Endothelial cell (in vitro differentiated cells): ENCODE measurements around the gene C5orf22. TPM values are rescaled to one million over a fixed set of nuclear protein-coding genes. Genes with fewer than 3 reads are reported as not detected.

Source experiments
- DNase-seq: peaks from one replicate; pipeline ENCODE4 v3.0.0; 2021; ENCODE audit warnings: low spot score
- H3K27ac Mint-ChIP-seq: one replicate; pipeline ENCODE4 v1.8.0; 2021; ENCODE audit warnings: mixed read lengths, inconsistent platforms; ENCODE audit not compliant: unreplicated experiment
- H3K27me3 Mint-ChIP-seq: one replicate; pipeline ENCODE4 v1.8.0; 2021; ENCODE audit warnings: mild to moderate bottlenecking, moderate library complexity, mixed read lengths, inconsistent platforms; ENCODE audit not compliant: unreplicated experiment
- H3K36me3 Mint-ChIP-seq: one replicate; pipeline ENCODE4 v1.8.0; 2021; ENCODE audit warnings: mild to moderate bottlenecking, low read depth, mixed read lengths, inconsistent platforms; ENCODE audit not compliant: unreplicated experiment
- H3K4me1 Mint-ChIP-seq: one replicate; pipeline ENCODE4 v1.8.0; 2021; ENCODE audit warnings: mild to moderate bottlenecking, mixed read lengths, inconsistent platforms; ENCODE audit not compliant: unreplicated experiment
- H3K4me3 Mint-ChIP-seq: one replicate; pipeline ENCODE4 v1.8.0; 2021; ENCODE audit warnings: mild to moderate bottlenecking, mixed read lengths, inconsistent platforms; ENCODE audit not compliant: unreplicated experiment
- H3K9me3 Mint-ChIP-seq: one replicate; pipeline ENCODE4 v1.8.0; 2021; ENCODE audit warnings: mixed read lengths, inconsistent platforms; ENCODE audit not compliant: unreplicated experiment
- CTCF ChIP-seq: fragments of 200-600 bp; sonication (generic); IDR thresholded peaks from one replicate; pipeline ENCODE4 v1.5.0; 2021; ENCODE audit warnings: antibody characterized with exemption; ENCODE audit not compliant: unreplicated experiment
- total RNA-seq: library from RNA; stranded (reverse); fragmentation: NEBNext Ultra II Directional; extraction: Animal tissue kit (Norgen Biotek cat#: 25700); gene quantifications from one replicate; pipeline ENCODE4 v1.2.1, GENCODE V29; 2021; ENCODE audit not compliant: unreplicated experiment

Gene C5orf22
- total RNA-seq, 1 donor from 2014 or later, result 26.0 TPM

DNA sequence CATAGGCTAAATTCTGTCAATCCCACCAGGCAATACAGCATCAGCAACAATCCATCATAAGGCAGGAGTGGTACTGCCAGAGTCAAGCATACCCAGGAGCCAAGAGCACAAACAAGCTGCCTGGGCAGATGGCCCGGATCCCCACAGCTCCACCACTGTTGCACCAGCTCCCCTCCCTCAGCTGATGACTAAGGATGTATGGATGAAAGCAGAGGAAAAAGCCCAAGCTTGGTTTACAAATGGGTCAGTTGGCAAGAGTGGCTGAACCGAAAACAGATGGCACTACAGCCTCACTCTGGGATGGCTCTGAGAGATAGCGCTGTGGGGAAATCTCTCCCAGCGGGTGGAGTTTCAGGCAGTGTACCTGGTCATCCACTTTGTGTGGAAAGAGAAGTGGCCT is 29.6 kb upstream of the C5orf22 start:
- H3K27ac Mint-ChIP-seq, result no peak overlapping the region
- H3K4me3 Mint-ChIP-seq, result peak overlapping the region; percentile 6
- H3K9me3 Mint-ChIP-seq, result no peaks in the 10 kb centered on the region
- peaks cover 9% of the 10 kb centered on the region for H3K4me1 Mint-ChIP-seq
- TF ChIP-seq CTCF, result no peak
- H3K36me3 Mint-ChIP-seq, result peaks cover 39% of the 10 kb centered on the region
- H3K27me3 Mint-ChIP-seq, result no peaks in the 10 kb centered on the region
- no peak for DNase-seq

DNA sequence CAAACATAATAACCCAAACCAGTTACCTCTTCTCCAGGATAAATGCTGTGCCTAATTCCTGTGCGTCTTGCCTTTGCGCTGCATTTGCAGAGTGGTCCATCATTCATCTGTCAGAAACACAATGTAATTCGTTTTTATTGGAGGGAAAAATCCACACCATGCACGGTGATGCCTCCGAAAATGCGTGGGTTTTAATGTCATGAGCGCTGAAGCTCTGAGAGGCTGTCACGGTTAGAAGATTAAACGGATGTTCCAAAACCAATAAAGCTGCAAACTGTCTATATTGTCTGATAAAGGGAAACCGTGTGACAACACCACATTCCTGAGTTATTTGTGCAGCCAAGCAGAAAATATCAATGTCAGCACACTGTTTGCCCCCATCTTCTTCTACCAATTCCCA is 27.6 kb upstream of the C5orf22 start:
- H3K27ac Mint-ChIP-seq, result peak overlapping the region; percentile 0
- H3K9me3 Mint-ChIP-seq, result no peaks in the 10 kb centered on the region
- TF ChIP-seq CTCF, result no peak
- H3K36me3 Mint-ChIP-seq, result peaks cover 40% of the 10 kb centered on the region
- no peak for DNase-seq
- no peak overlapping the region for H3K4me3 Mint-ChIP-seq
- H3K4me1 Mint-ChIP-seq, result peaks cover 9% of the 10 kb centered on the region
- peaks cover 1% of the 10 kb centered on the region for H3K27me3 Mint-ChIP-seq

DNA sequence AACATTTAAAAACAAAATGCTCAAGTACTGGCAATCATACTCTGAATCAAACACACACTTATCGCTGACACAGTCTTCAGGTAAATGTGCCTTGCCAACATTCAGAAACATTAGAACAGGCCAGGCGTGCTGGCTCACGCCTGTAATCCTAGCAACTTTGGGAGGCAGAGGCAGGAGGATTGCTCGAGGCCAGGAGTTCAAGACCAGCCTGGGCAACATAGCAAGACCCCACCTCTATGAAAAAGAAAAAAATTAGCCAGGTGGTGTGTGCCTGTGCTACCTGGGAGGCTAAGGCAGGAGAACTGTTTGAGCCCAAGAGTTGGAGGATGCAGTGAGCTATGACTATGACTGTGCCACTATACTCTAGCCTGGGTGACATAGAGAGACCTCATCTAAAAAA is 20.8 kb upstream of the C5orf22 start:
- Mint-ChIP-seq H3K27ac (no peak overlapping the region), H3K4me1 (no peaks in the 10 kb centered on the region), H3K9me3 (no peaks in the 10 kb centered on the region), H3K4me3 (no peak overlapping the region), H3K36me3 (peaks cover 45% of the 10 kb centered on the region), H3K27me3 (peaks cover 6% of the 10 kb centered on the region)
- TF ChIP-seq CTCF, result no peak
- DNase-seq, result no peak

DNA sequence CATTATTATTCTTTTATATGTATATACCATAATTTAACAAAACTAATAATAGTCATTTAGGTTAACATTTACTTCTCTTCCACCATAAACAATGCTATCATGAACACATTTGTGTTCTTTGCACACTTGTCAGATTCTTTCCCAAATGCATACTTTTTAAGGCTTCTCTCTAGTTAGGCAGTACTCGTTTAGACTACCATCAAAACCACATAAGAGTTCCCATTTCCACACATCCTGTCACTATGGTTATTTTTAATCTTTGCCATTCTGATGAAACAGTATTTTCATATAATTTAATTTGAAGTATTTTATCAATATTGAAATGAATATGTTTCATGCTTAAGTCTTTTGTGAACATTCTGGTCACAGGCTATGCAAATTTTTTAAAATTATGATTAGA is 15.3 kb upstream of the C5orf22 start:
- peaks cover 2% of the 10 kb centered on the region for H3K27me3 Mint-ChIP-seq
- H3K4me1 Mint-ChIP-seq, result no peaks in the 10 kb centered on the region
- no peak for DNase-seq
- TF ChIP-seq CTCF, result no peak
- no peaks in the 10 kb centered on the region for H3K9me3 Mint-ChIP-seq
- no peak overlapping the region for H3K27ac Mint-ChIP-seq
- H3K36me3 Mint-ChIP-seq, result peaks cover 27% of the 10 kb centered on the region
- no peak overlapping the region for H3K4me3 Mint-ChIP-seq

- H3K36me3 Mint-ChIP-seq, result peaks cover 42% of the 10 kb centered on the region
- no peak overlapping the region for H3K27ac Mint-ChIP-seq
- H3K4me1 Mint-ChIP-seq, result no peaks in the 10 kb centered on the region
- DNase-seq, result no peak
- no peaks in the 10 kb centered on the region for H3K27me3 Mint-ChIP-seq
- TF ChIP-seq CTCF, result no peak
- H3K4me3 Mint-ChIP-seq, result no peak overlapping the region
- no peaks in the 10 kb centered on the region for H3K9me3 Mint-ChIP-seq
Measured at GRCh38 chr5:31523041-31523440, 9.1 kb upstream of the C5orf22 start.
